Endodermal cell (in vitro differentiated cells): ENCODE measurements around the gene WASF2. TPM values are rescaled to one million over a fixed set of nuclear protein-coding genes. Genes with fewer than 3 reads are reported as not detected.

ENCODE experiments used
- DNase-seq: peaks from one replicate; pipeline ENCODE4 v3.0.0-alpha.2; 2017
- H3K27ac ChIP-seq: 2 replicates; pipeline ENCODE4 v1.5.1; 2013; ENCODE audit warnings: mild to moderate bottlenecking, low read depth, low read length, moderate library complexity
- H3K27me3 ChIP-seq: 2 replicates; pipeline ENCODE4 v1.6.1; 2013; ENCODE audit warnings: mild to moderate bottlenecking, low read length, moderate library complexity; ENCODE audit not compliant: insufficient read depth, control insufficient read depth, poor library complexity, severe bottlenecking
- H3K36me3 ChIP-seq: 2 replicates; pipeline ENCODE4 v1.7.0; 2013; ENCODE audit warnings: mild to moderate bottlenecking, low read length, moderate library complexity; ENCODE audit not compliant: control insufficient read depth, insufficient read depth
- H3K4me1 ChIP-seq: one replicate; pipeline ENCODE4 v1.7.0; 2013; ENCODE audit warnings: low read length; ENCODE audit not compliant: control insufficient read depth, insufficient read depth
- H3K4me3 ChIP-seq: 2 replicates; pipeline ENCODE4 v1.5.1; 2013; ENCODE audit warnings: mild to moderate bottlenecking, low read length, moderate library complexity
- H3K9ac ChIP-seq: 2 replicates; pipeline ENCODE4 v1.6.1; 2013; ENCODE audit warnings: mild to moderate bottlenecking, low read length, moderate library complexity; ENCODE audit not compliant: poor library complexity, severe bottlenecking; ENCODE audit errors: extremely low read depth
- H3K9me3 ChIP-seq: 2 replicates; pipeline ENCODE4 v1.6.1; 2013; ENCODE audit warnings: mild to moderate bottlenecking, low read length, moderate library complexity; ENCODE audit not compliant: control insufficient read depth
- H3K27ac Mint-ChIP-seq: 2 replicates; pipeline ENCODE4 v1.8.0; 2020; ENCODE audit warnings: mixed read lengths
- H3K27me3 Mint-ChIP-seq: 2 replicates; pipeline ENCODE4 v1.8.0; 2021; ENCODE audit warnings: mild to moderate bottlenecking, mixed read lengths; ENCODE audit not compliant: insufficient read depth
- H3K36me3 Mint-ChIP-seq: 2 replicates; pipeline ENCODE4 v1.8.0; 2020; ENCODE audit warnings: low read depth, mixed read lengths
- H3K4me1 Mint-ChIP-seq: 2 replicates; pipeline ENCODE4 v1.8.0; 2020; ENCODE audit warnings: mixed read lengths
- H3K4me3 Mint-ChIP-seq: 2 replicates; pipeline ENCODE4 v1.8.0; 2020; ENCODE audit warnings: mild to moderate bottlenecking, moderate library complexity, mixed read lengths
- H3K9me3 Mint-ChIP-seq: 2 replicates; pipeline ENCODE4 v1.8.0; 2020; ENCODE audit warnings: mild to moderate bottlenecking, mixed read lengths
- CTCF ChIP-seq: fragments of 200-600 bp; sonication (generic); conservative IDR thresholded peaks from 2 replicates; pipeline ENCODE4 v1.5.0; 2021; ENCODE audit warnings: antibody characterized with exemption, mild to moderate bottlenecking
- WGBS, 2 experiments: methylation state at CpG; one replicate each; pipeline versions ENCODE4 v1.1.5 to v1.1.7; 2013; ENCODE audit warnings: missing lambda C conversion rate in 2 of 2, mixed read lengths in 1 of 2; ENCODE audit not compliant: insufficient coverage in 1 of 2, insufficient read length in 1 of 2; 5-methylcytosine and 5-hydroxymethylcytosine counted together
- total RNA-seq, 2 donors: library from RNA; stranded (reverse); fragmentation: NEBNext Ultra II Directional in 1 of 2; extraction: Animal tissue kit (Norgen Biotek cat#: 25700) in 1 of 2; gene quantifications; 2 replicates in 1 of 2; 3 replicates in 1 of 2; pipeline ENCODE4 v1.2.1, GENCODE V29; 2021

Gene WASF2
- total RNA-seq, 2 donors from 2014 or later: 90.0 to 98.8 TPM

GRCh38 chr1:27368869-27369582 lies 120.9 kb downstream of the WASF2 start:
- DNase-seq: no peak
- peaks cover 3% of the 10 kb centered on the region for H3K27me3 Mint-ChIP-seq
- no peak overlapping the region for H3K27ac Mint-ChIP-seq
- no peaks in the 10 kb centered on the region for H3K36me3 Mint-ChIP-seq
- Histone ChIP-seq H3K4me3 (no peak overlapping the region), H3K9me3 (no peaks in the 10 kb centered on the region), H3K27ac (no peak overlapping the region), H3K9ac (no peak overlapping the region), H3K36me3 (no peaks in the 10 kb centered on the region), H3K27me3 (no peaks in the 10 kb centered on the region), H3K4me1 (no peaks in the 10 kb centered on the region)
- peak; percentile 58 for TF ChIP-seq CTCF
- H3K9me3 Mint-ChIP-seq: no peaks in the 10 kb centered on the region
- WGBS, 2 experiments: 85 to 86% methylated on average over 12 to 13 of the region's 13 CpGs
- no peak overlapping the region for H3K4me3 Mint-ChIP-seq
- H3K4me1 Mint-ChIP-seq: peaks cover 12% of the 10 kb centered on the region

GRCh38 chr1:27367160-27367650 lies 122.8 kb downstream of the WASF2 start:
- H3K27ac Mint-ChIP-seq: no peak overlapping the region
- peak overlapping the region; percentile 57 for H3K9ac ChIP-seq
- H3K9me3 Mint-ChIP-seq: no peaks in the 10 kb centered on the region
- H3K4me1 ChIP-seq: no peaks in the 10 kb centered on the region
- peak overlapping the region; percentile 88 for H3K4me3 ChIP-seq
- TF ChIP-seq CTCF: no peak
- 45 to 46% methylated on average over 7 to 8 of the region's 8 CpGs for WGBS, 2 experiments
- H3K27me3 ChIP-seq: no peaks in the 10 kb centered on the region
- H3K27ac ChIP-seq: peak overlapping the region; percentile 72
- peaks cover 12% of the 10 kb centered on the region for H3K4me1 Mint-ChIP-seq
- DNase-seq: no peak
- H3K9me3 ChIP-seq: no peaks in the 10 kb centered on the region
- no peaks in the 10 kb centered on the region for H3K36me3 Mint-ChIP-seq
- H3K36me3 ChIP-seq: no peaks in the 10 kb centered on the region
- peak overlapping the region; percentile 70 for H3K4me3 Mint-ChIP-seq
- H3K27me3 Mint-ChIP-seq: peaks cover 14% of the 10 kb centered on the region

- H3K36me3 Mint-ChIP-seq: no peaks in the 10 kb centered on the region
- WGBS, 2 experiments: 0 to 1% methylated on average over 14 to 67 of the region's 67 CpGs
- peaks cover 4% of the 10 kb centered on the region for H3K27me3 ChIP-seq
- H3K36me3 ChIP-seq: no peaks in the 10 kb centered on the region
- H3K27ac ChIP-seq: peak within 1 kb of the TSS; percentile 72
- H3K9ac ChIP-seq: peak within 1 kb of the TSS; percentile 57
- DNase-seq: peak; percentile 92
- H3K9me3 Mint-ChIP-seq: no peaks in the 10 kb centered on the region
- peaks cover 20% of the 10 kb centered on the region for H3K27me3 Mint-ChIP-seq
- peak within 1 kb of the TSS; percentile 85 for H3K27ac Mint-ChIP-seq
- H3K4me1 Mint-ChIP-seq: peaks cover 12% of the 10 kb centered on the region
- peak; percentile 57 for TF ChIP-seq CTCF
- H3K4me3 Mint-ChIP-seq: peak within 1 kb of the TSS; percentile 70
- H3K9me3 ChIP-seq: no peaks in the 10 kb centered on the region
- H3K4me3 ChIP-seq: peak within 1 kb of the TSS; percentile 88
- H3K4me1 ChIP-seq: no peaks in the 10 kb centered on the region
These were observed 123.4 kb downstream of the WASF2 start, which contains the start of gene MAP3K6 for GRCh38 chr1:27366411-27367159. TSS of gene MAP3K6 (minus strand) at chr1:27366961. CDS start at chr1:27366597, 364 bp downstream.
